Melanocyte of skin (primary cell): ENCODE data around the gene GABRA4. TPM values are rescaled to one million over a fixed set of nuclear protein-coding genes. Genes with fewer than 3 reads are reported as not detected.

Experiments
- total RNA-seq, 2 donors: library from RNA; depleted of rRNA; stranded (reverse); fragments of >200 nt; gene quantifications; 2 replicates each; pipeline ENCODE4 v1.2.3, GENCODE V29; 2012

Gene GABRA4
- total RNA-seq = not detected

GRCh38 chr4:46993075-46994006, at the start of gene GABRA4:
GABRA4 (minus strand) TSS chr4:46993581; CDS start chr4:46993424, 157 bp downstream.

GRCh38 chr4:47031011-47031678, 37.8 kb upstream of the GABRA4 start, which contains the start of gene GABRB1:
GABRB1 (plus strand) TSS chr4:47031567.

GRCh38 chr4:46909078-46909477, 84.3 kb downstream of the GABRA4 start, which contains the start of gene COX7B2:
COX7B2 (minus strand) TSS chr4:46909245; CDS start chr4:46735192, 174,053 bp downstream.

Other genes with a start within 250 kb of the GABRA4 start
- not detected for gene COX7B2, start 84.3 kb downstream of the GABRA4 start, total RNA-seq
- gene GABRB1, start 38.0 kb upstream of the GABRA4 start, total RNA-seq = under 1 TPM in 1 of 2 donors, not detected in 1; 0.69 TPM